AG10803 (cell line): ENCODE results near the gene LRRC46.

Experiments
- DNase-seq: peaks from one replicate; pipeline ENCODE4 v3.0.0; 2010; ENCODE audit warnings: low read depth
- H3K4me3 ChIP-seq: 2 replicates; pipeline ENCODE4 v1.5.1; 2011; ENCODE audit warnings: mild to moderate bottlenecking, low read length, control low read depth
- CTCF ChIP-seq: conservative IDR thresholded peaks from 2 replicates; pipeline ENCODE4 v1.5.1; 2011; ENCODE audit warnings: mild to moderate bottlenecking, low read length, control low read depth, inconsistent platforms

Gene LRRC46

DNA sequence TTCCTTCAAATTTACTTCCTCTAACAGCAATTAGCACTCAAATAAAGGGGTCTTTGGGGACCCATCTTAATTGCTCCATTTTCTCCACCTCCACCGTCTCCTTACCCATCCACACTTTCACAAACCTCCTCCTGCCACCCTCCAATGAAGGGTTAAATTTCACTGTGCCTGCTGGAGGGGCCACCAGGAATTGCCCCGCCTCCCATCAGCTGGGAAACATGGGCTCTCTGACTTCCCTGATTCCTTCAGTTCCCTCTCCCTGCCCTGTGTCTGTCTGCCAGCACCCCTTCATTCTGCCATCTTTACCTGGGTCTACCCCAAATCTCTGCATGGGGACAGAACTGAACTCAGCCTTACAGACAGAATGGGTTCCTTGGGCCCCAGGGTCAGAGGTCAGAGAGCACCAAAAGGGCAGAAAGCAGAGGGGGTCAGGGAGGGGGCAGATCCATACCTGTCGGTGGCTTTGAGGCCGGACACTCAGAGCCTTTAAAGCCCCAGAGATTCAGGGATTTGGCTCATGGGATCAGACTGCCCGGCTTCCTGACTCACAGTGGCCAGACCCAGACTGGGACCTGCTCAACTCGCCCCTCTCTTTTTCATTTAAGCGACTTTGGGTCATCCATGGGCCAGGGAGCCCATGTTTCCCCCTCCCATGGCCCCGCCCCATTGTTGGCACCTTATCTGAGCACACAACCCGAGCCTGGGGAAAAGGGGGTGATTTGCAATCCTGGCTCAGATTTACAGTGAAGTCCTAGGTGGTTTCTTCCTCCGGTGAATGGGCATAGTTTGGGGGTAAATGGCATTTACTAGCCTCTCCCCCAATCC is 46.9 kb downstream of the LRRC46 start:
- no peak overlapping the region for H3K4me3 ChIP-seq
- no peak for DNase-seq
- no peak for TF ChIP-seq CTCF

DNA sequence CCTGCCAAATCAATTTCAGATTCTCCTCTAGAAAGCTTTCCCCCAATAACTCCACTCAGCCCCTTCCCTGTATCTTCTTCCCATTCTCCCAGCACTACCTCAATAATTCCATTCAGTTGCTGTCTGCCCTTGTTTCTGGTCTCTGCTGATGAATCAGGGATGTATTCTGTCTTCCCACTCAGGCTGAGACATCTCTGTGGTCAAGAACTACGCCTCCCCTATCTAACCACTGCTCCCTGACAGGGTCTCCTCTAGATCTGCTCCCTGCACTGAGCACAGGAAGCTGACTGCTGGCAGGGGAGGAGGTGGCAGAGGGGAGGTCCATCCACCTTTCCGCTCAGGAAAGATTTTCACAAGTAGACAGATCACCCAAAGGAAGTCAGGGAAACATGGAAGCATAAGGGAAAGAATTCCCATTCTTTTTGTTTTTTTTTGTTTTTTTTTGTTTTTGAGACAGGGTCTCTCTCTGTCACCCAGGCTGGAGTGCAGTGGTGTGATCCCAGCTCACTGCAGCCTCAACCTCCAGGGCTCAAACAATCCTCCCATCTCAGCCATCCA is 47.6 kb downstream of the LRRC46 start:
- no peak overlapping the region for H3K4me3 ChIP-seq
- peak; percentile 51 for DNase-seq
- no peak for TF ChIP-seq CTCF

DNA sequence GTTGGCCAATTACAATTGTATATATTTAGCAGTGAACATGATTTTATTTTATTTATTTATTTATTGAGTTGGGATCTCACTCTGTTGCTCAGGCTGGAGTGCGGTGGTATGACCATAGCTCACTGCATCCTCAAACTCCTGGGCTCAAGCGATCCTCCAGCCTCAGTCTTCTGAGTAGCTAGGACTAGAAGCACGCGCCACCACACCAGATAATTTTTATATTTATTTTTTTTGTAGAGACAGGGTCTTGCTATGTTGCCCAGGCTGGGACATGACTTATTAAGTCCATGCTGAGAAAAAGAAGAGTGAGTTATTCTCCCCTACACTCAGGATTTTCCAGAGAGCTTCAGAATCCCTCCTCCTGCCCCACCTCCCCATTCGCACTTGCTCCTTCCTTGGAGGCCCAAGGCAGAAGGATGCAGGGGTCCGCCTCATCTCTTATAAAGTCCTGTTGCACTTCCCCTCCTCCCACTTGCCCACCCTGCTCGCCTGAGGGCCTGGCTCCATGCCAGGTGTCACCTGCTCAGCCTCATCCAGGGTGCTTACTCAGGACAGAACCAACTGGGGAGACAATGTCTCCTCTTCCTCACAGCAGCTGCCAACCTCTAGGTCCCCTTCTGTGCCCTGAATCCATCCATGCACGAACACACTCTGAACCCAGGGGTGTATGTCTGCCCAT is 48.4 kb downstream of the LRRC46 start:
- DNase-seq: no peak
- no peak for TF ChIP-seq CTCF
- no peak overlapping the region for H3K4me3 ChIP-seq

DNA sequence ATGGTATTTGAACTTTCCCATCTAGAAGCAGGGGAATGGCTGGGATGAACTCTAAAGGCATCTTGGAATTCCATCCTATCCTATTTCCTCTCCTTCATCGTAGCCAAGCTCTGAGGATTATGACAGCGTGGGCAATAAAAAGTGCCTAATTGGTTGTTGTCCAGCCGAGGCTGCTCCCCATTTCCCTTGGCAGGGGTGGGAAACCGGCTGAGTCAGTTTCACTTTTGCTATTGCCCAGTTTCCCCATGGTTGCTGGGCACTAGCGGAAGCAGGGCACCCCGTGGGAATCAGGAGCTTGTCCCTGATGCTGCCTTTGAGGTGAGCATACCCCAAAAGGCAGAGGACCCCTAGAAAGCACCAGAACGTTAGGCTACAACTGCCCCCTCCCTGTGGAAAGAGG is 50.8 kb downstream of the LRRC46 start:
- peak; percentile 76 for DNase-seq

DNA sequence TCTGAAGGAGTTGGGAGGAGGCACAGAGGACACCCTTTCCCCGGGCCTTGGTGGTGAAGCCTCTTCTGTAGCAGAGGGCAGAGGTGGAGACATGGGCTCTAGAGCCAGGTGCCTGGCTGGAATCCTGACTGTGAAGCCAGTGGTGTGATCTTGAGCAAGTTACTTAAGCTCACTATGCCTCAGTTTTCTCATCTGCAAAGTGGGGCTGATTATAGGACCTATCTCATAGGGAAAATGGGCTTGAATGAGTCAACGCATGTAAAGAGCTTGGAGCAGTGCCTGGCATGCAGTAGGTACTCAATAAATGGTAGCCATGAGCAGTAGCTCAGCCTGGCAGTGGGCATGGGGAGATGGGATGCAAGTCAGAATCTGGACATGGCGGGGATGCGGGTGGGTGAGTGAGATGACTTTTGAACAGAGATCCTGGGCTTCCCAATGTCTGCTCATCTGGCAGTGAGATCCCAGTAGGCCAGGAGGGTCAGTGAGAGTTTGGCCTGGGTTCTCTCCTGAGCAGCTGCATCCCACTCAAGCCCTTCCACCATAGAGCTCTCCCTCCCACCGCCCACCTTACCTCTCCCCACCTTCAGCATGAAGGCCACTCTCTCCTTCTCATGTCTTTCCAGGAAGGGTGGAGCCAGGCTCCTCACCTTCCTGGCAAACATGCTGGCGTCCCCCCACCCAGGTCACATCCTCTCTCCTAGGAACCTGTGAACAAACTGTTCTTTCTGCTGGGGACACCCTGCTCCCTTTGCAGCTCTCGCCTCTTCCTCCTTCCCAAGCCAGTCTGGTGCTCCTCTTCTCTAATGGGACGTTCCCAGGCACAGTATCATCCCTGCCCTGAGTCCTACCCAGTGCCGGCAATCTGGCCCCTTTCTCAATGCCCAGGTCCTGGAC is 51.5 kb downstream of the LRRC46 start:
- peak overlapping the region; percentile 25; the same call in 1 of the 2 replicates for H3K4me3 ChIP-seq
- no peak for TF ChIP-seq CTCF
- DNase-seq: no peak

More for the DNA sequence above, 50.8 kb downstream of the LRRC46 start:
- peak overlapping the region; percentile 25; the same call in 1 of the 2 replicates for H3K4me3 ChIP-seq
- no peak for TF ChIP-seq CTCF

DNA sequence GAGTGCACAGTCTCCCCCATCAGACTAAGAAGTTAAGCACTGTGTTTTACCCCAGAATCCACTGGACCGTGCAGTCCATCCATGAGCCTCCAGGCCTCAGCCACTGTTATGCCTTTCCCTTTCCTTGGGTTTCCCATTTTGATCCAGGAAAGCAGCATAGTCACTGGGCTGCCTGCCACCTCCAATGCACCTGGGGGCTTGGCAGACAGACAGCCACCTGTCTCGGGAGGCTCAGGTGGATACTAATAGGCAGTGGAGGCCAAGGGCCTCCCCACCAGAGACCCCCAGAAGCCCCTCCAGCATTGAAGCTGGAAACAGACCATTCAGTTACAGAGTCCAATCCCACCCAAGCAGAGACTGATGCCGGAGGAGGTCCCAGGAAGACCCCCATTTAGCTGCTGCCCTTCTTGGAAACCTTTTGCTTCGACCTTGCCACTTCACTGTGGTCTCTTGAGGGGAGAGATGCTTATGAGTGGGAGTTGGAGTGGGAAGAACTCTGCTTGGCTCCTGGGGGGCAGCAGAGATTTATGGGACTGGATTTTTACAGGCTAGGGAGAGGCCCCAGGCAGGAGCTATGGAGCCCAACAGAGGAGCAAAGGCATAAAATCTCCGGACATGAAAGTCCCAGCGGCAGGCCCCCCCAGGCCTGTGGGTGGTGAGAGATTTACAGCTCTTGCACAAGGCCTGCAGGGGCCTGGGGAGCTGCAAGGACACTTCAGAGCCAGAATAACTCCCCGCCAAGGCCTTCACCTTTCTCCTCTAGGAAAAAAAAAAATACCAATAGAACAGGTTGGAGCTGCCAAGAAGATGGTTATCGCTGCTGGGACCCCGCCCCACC is 52.3 kb downstream of the LRRC46 start:
- no peak for TF ChIP-seq CTCF
- no peak for DNase-seq
- H3K4me3 ChIP-seq: no peak overlapping the region
